ENCODE data around the gene COQ8A.

DNA sequence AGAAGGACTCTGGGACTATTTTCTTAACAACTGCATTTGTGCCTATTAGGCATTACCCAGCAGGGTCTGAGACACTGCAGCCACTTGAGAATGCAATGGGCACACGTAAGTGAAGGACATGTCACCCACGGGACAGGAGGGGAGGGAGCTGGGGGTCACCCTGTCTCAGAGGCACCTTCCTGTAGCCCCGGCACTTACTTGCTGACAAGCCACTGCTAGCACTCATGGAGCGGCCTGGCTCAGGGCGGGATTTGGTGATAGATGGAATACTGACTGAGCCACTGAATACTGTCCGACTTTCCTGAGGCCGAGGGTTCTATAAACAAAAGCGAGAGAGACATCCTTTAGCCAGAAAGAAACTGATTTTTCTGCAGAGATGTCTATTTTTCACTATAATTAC, 64.7 kb downstream of the COQ8A start:
- TF ChIP-seq CTCF (IDR thresholded peaks at IDR 0.05) (no peak), POLR2A (IDR thresholded peaks at IDR 0.05) (no peak)
